A673 (cell line): ENCODE results near the gene SORBS2. TPM values are rescaled to one million over a fixed set of nuclear protein-coding genes. Genes with fewer than 3 reads are reported as not detected.

ENCODE experiments used
- BruUV-seq: library from RNA; stranded (reverse); fragments of 400-500 nt; replicated peaks from 2 replicates; lab custom pipeline; 2021; lab: Mats Ljungman, UMichigan
- CTCF ChIA-PET: fragments of 300-600 bp; sonication (Branson Sonifier 250); formaldehyde crosslinking; loops from one replicate; lab custom pipeline; 2022; ENCODE audit warnings: antibody characterized with exemption; lab: Charles Lee
- POLR2A ChIA-PET: fragments of 300-600 bp; sonication (Branson Sonifier 250); formaldehyde crosslinking; loops from one replicate; lab custom pipeline; 2022; ENCODE audit warnings: antibody characterized with exemption; ENCODE audit not compliant: low non-redundant PET; lab: Charles Lee
- DNase-seq: peaks from one replicate; pipeline ENCODE4 v3.0.0-alpha.2; 2015; ENCODE audit warnings: low spot score
- H3K27ac ChIP-seq: fragments of 200-600 bp; sonication (generic); 2 replicates; pipeline ENCODE4 v1.5.1; 2016; ENCODE audit warnings: mixed run types, low read depth, mild to moderate bottlenecking, mixed read lengths, antibody characterized with exemption, low read length; ENCODE audit not compliant: poor library complexity, severe bottlenecking
- H3K27me3 ChIP-seq: fragments of 200-600 bp; sonication (generic); replicated peaks from 2 replicates; pipeline ENCODE4 v1.6.1; 2017; ENCODE audit warnings: mixed run types, low read depth, mild to moderate bottlenecking, mixed read lengths, antibody characterized with exemption, low read length; ENCODE audit not compliant: insufficient read depth, poor library complexity
- H3K36me3 ChIP-seq: fragments of 200-600 bp; sonication (generic); 2 replicates; pipeline ENCODE4 v1.6.1; 2016; ENCODE audit warnings: mixed run types, mild to moderate bottlenecking, mixed read lengths, antibody characterized with exemption, low read length; ENCODE audit not compliant: insufficient read depth, poor library complexity, severe bottlenecking
- H3K4me1 ChIP-seq: fragments of 200-600 bp; sonication (generic); 2 replicates; pipeline ENCODE4 v1.6.1; 2017; ENCODE audit warnings: mixed run types, mild to moderate bottlenecking, mixed read lengths, antibody characterized with exemption, low read length; ENCODE audit not compliant: insufficient read depth, poor library complexity, severe bottlenecking
- H3K4me3 ChIP-seq: fragments of 200-600 bp; sonication (generic); 2 replicates; pipeline ENCODE4 v1.5.1; 2016; ENCODE audit warnings: low read depth, mixed run types, mild to moderate bottlenecking, mixed read lengths, low read length; ENCODE audit not compliant: poor library complexity, severe bottlenecking
- H3K9me3 ChIP-seq: fragments of 200-600 bp; sonication (generic); 2 replicates; pipeline ENCODE4 v1.6.1; 2016; ENCODE audit warnings: mixed run types, low read depth, mild to moderate bottlenecking, mixed read lengths, antibody characterized with exemption, low read length; ENCODE audit not compliant: poor library complexity, severe bottlenecking
- CTCF ChIP-seq: fragments of 300-800, 200-600 bp; sonication (generic); conservative IDR thresholded peaks from 2 replicates; pipeline ENCODE4 v1.5.1; 2017; ENCODE audit warnings: low read depth, mild to moderate bottlenecking, antibody characterized with exemption, low read length, moderate library complexity, mixed read lengths
- EZH2 ChIP-seq: fragments of 200-600 bp; sonication (generic); IDR thresholded peaks from 2 replicates; pipeline ENCODE4 v1.6.1; 2017; ENCODE audit warnings: borderline replicate concordance, low read depth, mild to moderate bottlenecking, mixed read lengths, antibody characterized with exemption, low read length; ENCODE audit not compliant: poor library complexity, severe bottlenecking
- intact Hi-C: fragments of 100-400 bp; cut with micrococcal nuclease; formaldehyde crosslinking; loops from one replicate; pipeline ENCODE4 v1.10.0; 2022; ENCODE audit not compliant: unreplicated experiment
- total RNA-seq: library from RNA; stranded (reverse); gene quantifications from 2 replicates; pipeline ENCODE4 v1.2.3, GENCODE V29; 2021

The SORBS2 gene
- total RNA-seq, 1 experiment from 2014 or later: not detected

- no peaks in the 10 kb centered on the region for H3K9me3 ChIP-seq
- H3K4me3 ChIP-seq: no peak overlapping the region
- no peaks in the 10 kb centered on the region for H3K36me3 ChIP-seq
- no peaks in the 10 kb centered on the region for H3K4me1 ChIP-seq
- no peak for DNase-seq
- no peak overlapping the region for H3K27ac ChIP-seq
- ChIA-PET CTCF (no interaction called here), POLR2A (no interaction called here)
- intact Hi-C loops: no loop called here
- no TSS peak for BruUV-seq
- TF ChIP-seq CTCF: no peak
- no peak for TF ChIP-seq EZH2
- peaks cover 31% of the 10 kb centered on the region for H3K27me3 ChIP-seq
Measured at GRCh38 chr4:185592845-185593488, 219.0 kb downstream of the SORBS2 start.

- peaks cover 31% of the 10 kb centered on the region for H3K27me3 ChIP-seq
- H3K4me1 ChIP-seq: no peaks in the 10 kb centered on the region
- BruUV-seq: no TSS peak
- H3K36me3 ChIP-seq: no peaks in the 10 kb centered on the region
- intact Hi-C loops: no loop called here
- ChIA-PET POLR2A (no interaction called here), CTCF (no interaction called here)
- no peak for DNase-seq
- H3K4me3 ChIP-seq: no peak overlapping the region
- no peak for TF ChIP-seq CTCF
- TF ChIP-seq EZH2: no peak
- H3K27ac ChIP-seq: no peak overlapping the region
- H3K9me3 ChIP-seq: no peaks in the 10 kb centered on the region
Measured at GRCh38 chr4:185592438-185592837, 219.6 kb downstream of the SORBS2 start.

- no peak for DNase-seq
- H3K27me3 ChIP-seq: peaks cover 34% of the 10 kb centered on the region
- ChIA-PET POLR2A (no interaction called here), CTCF (no interaction called here)
- no peak for TF ChIP-seq EZH2
- TF ChIP-seq CTCF: no peak
- no peaks in the 10 kb centered on the region for H3K4me1 ChIP-seq
- intact Hi-C loops: no loop called here
- H3K4me3 ChIP-seq: no peak overlapping the region
- no peaks in the 10 kb centered on the region for H3K36me3 ChIP-seq
- H3K27ac ChIP-seq: no peak overlapping the region
- H3K9me3 ChIP-seq: no peaks in the 10 kb centered on the region
- BruUV-seq: no TSS peak
Measured at GRCh38 chr4:185591679-185592141, 220.3 kb downstream of the SORBS2 start.
